ENCODE results near the gene GPC6.

DNA sequence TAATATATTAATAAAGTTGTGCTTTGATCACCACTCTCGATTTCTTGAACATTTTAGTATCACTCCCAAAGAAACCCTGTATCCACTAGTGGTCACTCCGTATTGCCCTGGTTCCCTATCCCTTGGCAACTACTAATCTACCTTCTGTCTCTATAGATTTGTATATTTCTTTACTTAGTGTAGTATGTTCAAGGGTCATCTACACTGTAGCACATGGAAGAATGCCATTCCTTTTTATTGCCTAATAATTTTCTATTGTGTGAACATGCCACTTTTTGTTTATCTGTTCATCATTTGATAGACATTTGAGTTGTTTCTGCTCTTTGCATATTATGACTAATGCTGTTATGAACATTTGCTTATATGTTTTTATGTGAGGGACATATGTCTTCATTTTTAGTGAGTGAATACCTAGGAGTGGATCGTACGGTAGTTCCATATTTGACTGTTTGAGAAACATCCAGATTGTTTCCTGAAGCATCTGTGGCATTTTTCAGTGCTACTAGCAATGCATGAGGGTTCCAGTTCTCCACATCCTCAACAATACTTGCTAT is 254.0 kb downstream of the GPC6 start:
- no peak for TF ChIP-seq ELF1 (IDR thresholded peaks at IDR 0.05; ENCODE audit: borderline replicate concordance, low read depth)
- no peak for TF ChIP-seq ZFX (IDR thresholded peaks at IDR 0.05)
- TF ChIP-seq POLR2A (IDR thresholded peaks at IDR 0.05; ENCODE audit: borderline replicate concordance, extremely low read depth, insufficient read depth, insufficient read length): no peak
- TF ChIP-seq ZNF274 (IDR thresholded peaks at IDR 0.05; ENCODE audit: low read depth, low read length): no peak
